B cell (primary cell): ENCODE data around the gene ITPK1. TPM values are rescaled to one million over a fixed set of nuclear protein-coding genes. Genes with fewer than 3 reads are reported as not detected.

Experiments used
- ATAC-seq: fragments of 200-7000 bp; cut with Tn5 transposase; one replicate; pipeline ENCODE4 v1.10.0; 2021; ENCODE audit warnings: low read depth, mild to moderate bottlenecking, moderate number of reproducible peaks, moderate library complexity
- CTCF ChIA-PET: fragments of 350-600 bp; sonication (Branson Sonifier 250); formaldehyde crosslinking; loops from one replicate; lab custom pipeline; 2021; ENCODE audit warnings: antibody characterized with exemption, inconsistent platforms; lab: Charles Lee
- POLR2A ChIA-PET: fragments of 350-600 bp; sonication (Branson Sonifier 250); formaldehyde crosslinking; loops from one replicate; lab custom pipeline; 2021; ENCODE audit warnings: antibody characterized with exemption; lab: Charles Lee
- DNase-seq: peaks from one replicate; pipeline ENCODE4 v3.0.0; 2013
- H2AFZ ChIP-seq: 2 replicates; pipeline ENCODE4 v1.6.1; 2012; ENCODE audit warnings: mild to moderate bottlenecking, low read depth, low read length; ENCODE audit not compliant: insufficient read depth, poor library complexity, severe bottlenecking
- H3K27ac ChIP-seq, 2 donors: 1 replicate in 1 of 2; 2 replicates in 1 of 2; pipeline ENCODE4 v1.5.1; 2012 to 2013; ENCODE audit warnings: low read length in 2 of 2, mild to moderate bottlenecking in 2 of 2, moderate library complexity in 1 of 2
- H3K27me3 ChIP-seq, 4 experiments: fragments of 200-600 bp in 1 of 4; sonication (generic) in 1 of 4; replicated peaks in 1 of 4; 1 replicate in 2 of 4; 2 replicates in 2 of 4; pipeline versions ENCODE4 v1.6.1 to v1.7.0; 2013 to 2016; ENCODE audit warnings: low read length in 3 of 4, mild to moderate bottlenecking in 2 of 4, mixed read lengths in 1 of 4, moderate library complexity in 1 of 4; ENCODE audit not compliant: insufficient read depth in 4 of 4, control insufficient read depth in 3 of 4; ENCODE audit errors: control extremely low read depth in 1 of 4
- H3K36me3 ChIP-seq, 2 experiments: replicated peaks in 1 of 2; 1 replicate in 1 of 2; 2 replicates in 1 of 2; pipeline versions ENCODE4 v1.6.1 to v1.7.1; 2013; ENCODE audit warnings: low read length in 1 of 2; ENCODE audit not compliant: insufficient read depth in 2 of 2, control insufficient read depth in 1 of 2; ENCODE audit errors: control extremely low read depth in 1 of 2, extremely low read depth in 1 of 2
- H3K4me1 ChIP-seq, 2 donors: fragments of 200-600 bp in 1 of 2; sonication (generic) in 1 of 2; 1 replicate in 1 of 2; 2 replicates in 1 of 2; pipeline versions ENCODE4 v1.5.1 to v1.6.1; 2013 to 2017; ENCODE audit warnings: low read length in 2 of 2; ENCODE audit not compliant: control insufficient read depth in 2 of 2, insufficient read depth in 2 of 2
- H3K4me2 ChIP-seq: replicated peaks from 2 replicates; pipeline ENCODE3; 2012; ENCODE audit warnings: mild to moderate bottlenecking, low read depth, low read length; ENCODE audit not compliant: poor library complexity, severe bottlenecking
- H3K4me3 ChIP-seq, 5 experiments: fragments of 200-600 bp in 1 of 5; sonication (generic) in 1 of 5; 1 replicate in 3 of 5; 2 replicates in 2 of 5; pipeline versions ENCODE4 v1.5.1 to v1.7.0; 2011 to 2016; ENCODE audit warnings: low read length in 4 of 5, mild to moderate bottlenecking in 4 of 5, low read depth in 2 of 5, control low read depth in 1 of 5, moderate library complexity in 1 of 5; ENCODE audit not compliant: insufficient read depth in 1 of 5; ENCODE audit errors: control extremely low read depth in 1 of 5, extremely low read depth in 1 of 5
- H3K79me2 ChIP-seq: fragments of 200-600 bp; sonication (generic); one replicate; pipeline ENCODE4 v1.6.0; 2016; ENCODE audit warnings: low read length; ENCODE audit not compliant: control insufficient read depth, insufficient read depth
- H3K9ac ChIP-seq: fragments of 200-600 bp; sonication (generic); 2 replicates; pipeline ENCODE4 v1.6.1; 2017; ENCODE audit warnings: mild to moderate bottlenecking, low read length, moderate library complexity
- H3K9me3 ChIP-seq, 3 donors: one replicate each; pipeline versions ENCODE4 v1.6.1 to v1.7.1; 2013; ENCODE audit warnings: low read length in 2 of 3; ENCODE audit not compliant: control insufficient read depth in 2 of 3, insufficient read depth in 1 of 3; ENCODE audit errors: control extremely low read depth in 1 of 3
- H4K20me1 ChIP-seq: 2 replicates; pipeline ENCODE4 v1.6.0; 2012; ENCODE audit warnings: mild to moderate bottlenecking, low read length; ENCODE audit not compliant: insufficient read depth, control insufficient read depth, poor library complexity, severe bottlenecking
- H3K27ac Mint-ChIP-seq: one replicate; pipeline ENCODE4 v1.8.0; 2021; ENCODE audit warnings: mixed read lengths
- H3K27me3 Mint-ChIP-seq: one replicate; pipeline ENCODE4 v1.8.0; 2021; ENCODE audit warnings: mixed read lengths
- H3K4me1 Mint-ChIP-seq: one replicate; pipeline ENCODE4 v1.8.0; 2021; ENCODE audit warnings: mixed read lengths
- H3K4me3 Mint-ChIP-seq: one replicate; pipeline ENCODE4 v1.8.0; 2021; ENCODE audit warnings: mixed read lengths
- H3K9me3 Mint-ChIP-seq: one replicate; pipeline ENCODE4 v1.8.0; 2022; ENCODE audit warnings: mixed read lengths; ENCODE audit not compliant: insufficient read depth
- CTCF ChIP-seq: fragments of 200-600 bp; IDR thresholded peaks from one replicate; pipeline ENCODE4 v1.8.0; 2022; ENCODE audit warnings: antibody characterized with exemption, mild to moderate bottlenecking
- EZH2 ChIP-seq: IDR thresholded peaks from 2 replicates; pipeline ENCODE4 v1.6.1; 2012; ENCODE audit warnings: borderline replicate concordance, low read depth, mild to moderate bottlenecking, moderate library complexity, low read length; ENCODE audit not compliant: insufficient read depth, poor library complexity, severe bottlenecking
- WGBS: methylation state at CpG from one replicate; pipeline ENCODE4 v1.1.5; 2013; ENCODE audit warnings: missing lambda C conversion rate; ENCODE audit not compliant: insufficient coverage; 5-methylcytosine and 5-hydroxymethylcytosine counted together
- intact Hi-C: fragments of 100-400 bp; cut with micrococcal nuclease; formaldehyde crosslinking; loops from one replicate; pipeline ENCODE4 v1.10.0; 2022
- polyA plus RNA-seq: library from polyadenylated mRNA; depleted of rRNA; stranded (reverse); fragments of >200 nt; gene quantifications from 2 replicates; pipeline ENCODE4 v1.2.3, GENCODE V29; 2012
- total RNA-seq, 2 donors: library from RNA; stranded (reverse); fragments of 120-200 nt in 1 of 2; gene quantifications; 1 replicate in 1 of 2; 2 replicates in 1 of 2; pipeline versions ENCODE4 v1.2.3 to v1.2.4, GENCODE V29; 2013 to 2022

Gene ITPK1
- total and polyA plus RNA-seq, 2 donors (not counting 1 experiment from before 2014, with no cell fraction given) = 46.0 to 46.9 TPM

- Histone ChIP-seq H4K20me1 (no peaks in the 10 kb centered on the region), H3K4me3 (no peak overlapping the region), H3K9me3 (no peaks in the 10 kb centered on the region), H3K79me2 (no peaks in the 10 kb centered on the region), H3K4me1 (peaks cover 6 to 8% of the 10 kb centered on the region in 2 donors), H3K9ac (no peak overlapping the region), H2AFZ (no peak overlapping the region), H3K27ac (no peak overlapping the region), H3K27me3 (no peaks in the 10 kb centered on the region), H3K36me3 (no peaks in the 10 kb centered on the region), H3K4me2 (no peak overlapping the region)
- ATAC-seq = no peak
- Mint-ChIP-seq H3K9me3 (no peaks in the 10 kb centered on the region), H3K4me3 (no peak overlapping the region), H3K4me1 (peaks cover 7% of the 10 kb centered on the region), H3K27me3 (no peaks in the 10 kb centered on the region), H3K27ac (no peak overlapping the region)
- intact Hi-C loops = no loop called here
- ChIA-PET CTCF (interaction anchor here (1.0 to 3.3 kb wide), 5 partner anchors 7 to 59 kb away, joined by 3 to 17 read pairs (median 4); no protein-coding TSS in a partner anchor), POLR2A (no interaction called here)
- no peak for DNase-seq
- no CpG with 5 or more reads among the region's 4 CpGs for WGBS
- TF ChIP-seq CTCF = no peak
- TF ChIP-seq EZH2 = no peak
These were observed 4.8 kb upstream of the ITPK1 start for GRCh38 chr14:93120517-93120916.

GRCh38 chr14:93116676-93117200 lies 1.0 kb upstream of the ITPK1 start:
- no peak for ATAC-seq
- Histone ChIP-seq H2AFZ (peak overlapping the region; percentile 99), H3K27ac (peak overlapping the region; percentile 71 to 89), H3K4me3 (peak overlapping the region; percentile 57 to 91 (median 76)), H3K4me2 (peak overlapping the region; percentile 100), H3K9me3 (no peaks in the 10 kb centered on the region), H3K4me1 (peaks cover 27 to 34% of the 10 kb centered on the region in 2 donors), H3K79me2 (peaks cover 21% of the 10 kb centered on the region), H3K9ac (peak overlapping the region; percentile 91), H3K36me3 (no peaks in the 10 kb centered on the region), H4K20me1 (peaks cover 24% of the 10 kb centered on the region), H3K27me3 (no peaks in the 10 kb centered on the region)
- ChIA-PET CTCF (interaction anchor here (0.6 to 1.9 kb wide), 8 partner anchors 10 to 426 kb away, joined by 3 to 8 read pairs (median 4); partner anchors contain the start of genes LYSET and MOAP1), POLR2A (interaction anchor here (2.4 kb wide), 1 partner anchor 68 kb away, joined by 5 read pairs; the partner anchor contains the start of genes LYSET and MOAP1)
- Mint-ChIP-seq H3K27ac (peak overlapping the region; percentile 81), H3K4me1 (peaks cover 29% of the 10 kb centered on the region), H3K4me3 (peak overlapping the region; percentile 84), H3K27me3 (no peaks in the 10 kb centered on the region), H3K9me3 (no peaks in the 10 kb centered on the region)
- no peak for DNase-seq
- no peak for TF ChIP-seq CTCF
- TF ChIP-seq EZH2 = no peak
- WGBS = 94% methylated on average over 10 of the region's 11 CpGs
- intact Hi-C loops = loop anchor here (1.0 kb wide), 1 partner anchor 164 kb away; no protein-coding TSS in a partner anchor
